HG02870 (cell line): ENCODE measurements around the gene CMTR1.

Experiments used
- ATAC-seq: cut with Tn5 transposase; IDR thresholded peaks from one replicate; pipeline ENCODE4 v1.9.1; 2021; ENCODE audit warnings: mild to moderate bottlenecking, moderate library complexity; ENCODE audit not compliant: unreplicated experiment

Gene CMTR1

DNA sequence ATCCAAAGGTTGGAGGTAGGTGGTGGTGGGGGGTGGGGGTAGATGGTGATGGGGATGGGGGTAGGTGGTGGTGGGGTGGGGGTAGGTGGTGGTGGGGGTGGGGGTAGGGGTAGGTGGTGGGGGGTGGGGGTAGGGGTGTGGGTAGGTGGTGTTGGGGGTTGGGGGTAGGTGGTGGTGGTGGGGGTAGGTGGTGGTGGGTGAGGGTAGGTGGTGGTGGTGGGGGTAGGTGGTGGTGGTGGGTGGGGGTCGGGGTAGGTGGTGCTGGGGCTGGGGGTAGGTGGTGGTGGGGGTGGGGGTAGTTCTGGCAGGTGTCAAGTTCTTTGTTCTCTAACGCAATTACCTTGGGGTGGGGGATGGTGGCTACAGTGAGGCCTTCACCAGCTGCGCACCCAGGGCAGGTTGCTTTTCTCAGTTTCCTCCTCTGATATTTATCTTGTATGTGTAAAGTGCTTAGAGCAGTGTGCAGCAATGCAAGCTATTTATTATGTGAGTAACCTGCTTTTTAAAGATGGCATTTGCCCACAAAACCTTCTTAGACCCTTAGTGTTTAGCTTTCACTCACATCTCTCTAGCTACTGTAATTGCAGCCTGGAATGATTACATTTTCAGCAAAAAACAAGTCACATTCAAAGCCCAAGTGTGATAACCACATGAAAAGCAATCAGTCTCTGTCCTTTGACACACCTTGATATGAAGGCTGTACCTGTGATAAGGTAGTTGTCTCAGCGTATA is 74.8 kb downstream of the CMTR1 start:
- no peak for ATAC-seq

DNA sequence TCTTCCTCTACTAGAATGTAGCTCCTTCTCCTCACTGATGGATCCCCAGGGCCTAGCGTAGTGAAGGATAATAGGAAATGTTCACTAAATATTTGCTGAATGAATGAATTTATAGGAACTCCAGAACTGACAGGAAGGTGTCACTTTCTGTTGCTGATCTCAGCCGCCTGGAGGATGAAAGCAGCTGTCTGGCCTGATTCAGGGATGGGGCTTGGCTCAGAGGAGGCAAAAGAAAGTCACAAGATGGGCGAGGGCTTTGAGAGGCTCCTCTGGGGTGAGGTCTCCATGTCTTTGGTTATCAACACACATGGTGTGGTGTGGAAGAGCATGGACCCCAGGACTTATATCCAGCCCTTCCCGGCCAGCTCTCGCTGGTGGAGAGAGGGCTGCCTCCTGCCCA is 78.2 kb downstream of the CMTR1 start:
- ATAC-seq: no peak

DNA sequence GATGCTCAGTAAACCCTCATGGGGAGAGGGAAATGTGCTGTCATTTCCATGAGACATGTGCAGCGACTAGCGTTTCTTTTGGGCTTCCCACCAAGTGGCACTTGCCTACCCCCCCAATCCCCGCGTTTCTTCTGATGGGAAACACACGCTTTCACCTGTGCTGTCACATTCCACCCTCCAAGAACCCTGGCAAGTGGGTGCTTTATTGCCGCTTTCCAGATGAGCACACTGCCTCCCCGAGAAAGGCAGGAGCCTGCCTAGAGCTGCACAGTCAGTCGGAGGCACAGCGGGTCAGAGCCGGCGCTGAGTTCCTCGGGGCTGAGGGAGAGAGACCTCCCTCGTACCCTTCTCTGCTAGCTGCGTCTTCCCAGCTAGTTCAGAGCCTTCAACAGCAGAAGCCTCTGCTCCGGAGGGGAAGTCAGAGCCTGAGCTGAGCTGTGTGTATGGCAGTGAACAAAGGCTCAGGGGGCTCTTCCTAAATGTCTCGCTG is 78.9 kb downstream of the CMTR1 start:
- ATAC-seq: no peak

DNA sequence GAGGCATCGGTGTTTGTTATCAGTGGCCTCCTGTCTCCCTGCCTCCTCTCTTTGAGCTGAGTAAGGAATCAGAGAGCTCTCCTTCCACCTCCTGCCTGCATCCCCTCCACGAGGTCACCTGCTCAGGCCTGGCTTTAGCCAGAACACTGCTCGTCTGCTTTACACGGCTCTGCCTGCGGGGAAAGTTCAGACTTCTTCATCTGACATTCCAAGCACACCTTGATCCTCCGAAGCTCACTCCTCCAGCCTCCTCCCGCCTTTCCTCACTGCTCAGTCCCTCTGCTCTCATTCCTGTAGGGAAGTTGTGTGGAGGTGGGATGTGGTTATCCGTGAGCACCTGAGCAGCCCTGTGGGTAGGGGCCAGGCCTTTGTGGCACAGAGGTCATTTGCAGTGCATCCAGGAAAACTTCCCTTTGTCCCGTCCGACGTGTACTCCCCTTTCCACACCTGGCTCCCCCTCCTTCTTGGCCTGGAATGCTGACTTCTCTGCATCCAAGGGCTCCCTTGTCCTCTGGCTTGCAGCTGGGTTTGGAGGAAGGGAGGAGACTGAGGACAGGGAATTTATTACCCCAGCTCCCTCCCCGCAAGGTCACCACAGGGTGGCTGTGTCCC is 79.5 kb downstream of the CMTR1 start:
- no peak for ATAC-seq

DNA sequence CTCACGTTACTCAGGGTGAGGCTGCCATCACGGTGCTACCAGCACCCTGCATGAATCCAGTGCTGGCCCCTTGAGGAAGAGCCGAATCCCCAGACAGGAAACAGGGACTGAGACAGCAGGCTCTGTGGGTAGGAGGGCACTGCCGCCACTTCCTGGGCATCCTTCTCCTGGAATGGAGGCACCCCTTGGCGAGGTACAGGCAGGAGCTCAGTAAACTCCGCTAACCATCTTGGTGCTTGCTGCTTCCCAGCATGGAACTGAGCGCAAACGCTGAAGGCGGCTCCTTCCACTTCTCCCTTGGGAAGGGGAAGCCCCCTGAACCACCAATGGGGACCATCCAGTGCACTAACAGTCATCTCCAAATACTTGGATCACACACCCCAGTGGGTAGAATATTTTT is 80.1 kb downstream of the CMTR1 start:
- no peak for ATAC-seq

DNA sequence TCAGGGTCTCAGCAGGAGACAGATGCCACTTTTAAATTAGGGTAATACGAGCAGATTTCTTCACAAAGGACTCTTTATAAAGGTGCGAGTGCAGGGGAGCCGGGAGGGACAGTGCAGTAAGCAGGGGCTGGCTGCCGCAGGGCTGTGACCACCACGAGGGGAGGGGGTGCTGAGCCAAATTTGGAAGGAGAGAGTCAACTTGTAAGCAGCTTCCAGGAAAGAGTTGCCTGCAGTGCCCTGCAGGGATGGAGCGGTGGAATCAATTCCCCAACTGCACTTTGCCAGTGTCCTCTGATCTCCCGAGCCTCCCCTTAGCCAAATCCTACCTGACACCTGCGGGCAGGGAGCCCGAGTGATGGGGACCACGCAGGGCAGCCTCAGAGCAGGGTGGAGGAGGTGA is 80.6 kb downstream of the CMTR1 start:
- no peak for ATAC-seq

DNA sequence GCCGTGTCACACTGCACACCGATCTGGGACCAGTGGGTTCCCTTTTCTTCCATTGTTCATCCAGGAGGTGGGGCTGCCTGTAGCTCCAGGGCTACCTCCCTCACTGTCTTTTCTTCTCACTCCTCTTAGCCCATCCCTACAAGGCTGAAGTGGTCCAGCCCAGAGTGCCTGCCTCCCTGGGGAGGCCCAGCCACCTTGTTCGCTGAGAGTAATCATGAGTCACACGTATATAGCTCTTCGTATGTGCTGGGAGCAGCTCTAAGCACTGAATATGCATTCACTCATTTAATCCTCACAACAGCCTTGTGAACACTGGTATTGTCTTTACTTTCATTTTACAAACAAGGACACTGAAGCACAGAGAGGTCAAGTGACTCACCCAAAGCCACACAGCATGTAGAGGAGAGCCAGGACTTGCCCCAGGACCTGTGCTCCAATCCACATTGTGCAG is 81.3 kb downstream of the CMTR1 start:
- ATAC-seq: no peak

DNA sequence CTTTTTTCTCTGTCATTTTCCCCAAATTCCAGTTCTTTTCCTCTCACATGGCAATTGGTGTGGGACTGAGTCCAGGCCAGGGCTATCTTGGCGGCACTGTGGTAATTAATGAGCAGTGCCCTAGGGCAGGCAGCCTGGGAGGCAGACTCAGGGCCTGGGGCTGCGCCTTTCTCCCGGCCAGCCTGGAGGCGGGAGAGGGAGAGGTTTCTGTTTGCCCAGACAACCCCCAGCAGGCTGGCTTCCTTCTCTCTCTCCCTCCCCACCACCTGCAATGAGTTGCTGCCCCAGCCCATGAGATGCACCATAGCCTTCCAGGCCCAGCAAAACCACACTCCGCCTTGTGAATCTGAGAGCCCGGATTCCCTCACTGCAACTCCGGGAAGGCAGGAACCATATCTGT is 81.8 kb downstream of the CMTR1 start:
- no peak for ATAC-seq

DNA sequence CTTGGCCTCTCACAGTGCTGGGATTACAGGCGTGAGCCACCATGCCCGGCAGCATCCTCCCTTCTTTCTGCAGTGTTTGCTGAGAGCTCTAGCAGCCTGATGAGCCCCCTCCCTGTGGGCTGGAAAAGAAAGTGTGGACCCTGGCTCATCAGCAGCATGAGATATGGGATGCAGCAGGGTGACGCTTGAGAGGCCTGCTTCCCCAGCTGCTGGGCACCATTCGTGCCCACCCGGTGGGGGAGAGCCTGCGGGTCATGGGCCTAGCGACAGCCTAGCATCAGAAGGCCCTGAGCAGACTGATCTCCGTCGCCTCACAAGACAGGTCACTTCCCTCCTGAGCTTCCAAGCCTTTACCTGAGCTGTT is 82.7 kb downstream of the CMTR1 start:
- no peak for ATAC-seq

DNA sequence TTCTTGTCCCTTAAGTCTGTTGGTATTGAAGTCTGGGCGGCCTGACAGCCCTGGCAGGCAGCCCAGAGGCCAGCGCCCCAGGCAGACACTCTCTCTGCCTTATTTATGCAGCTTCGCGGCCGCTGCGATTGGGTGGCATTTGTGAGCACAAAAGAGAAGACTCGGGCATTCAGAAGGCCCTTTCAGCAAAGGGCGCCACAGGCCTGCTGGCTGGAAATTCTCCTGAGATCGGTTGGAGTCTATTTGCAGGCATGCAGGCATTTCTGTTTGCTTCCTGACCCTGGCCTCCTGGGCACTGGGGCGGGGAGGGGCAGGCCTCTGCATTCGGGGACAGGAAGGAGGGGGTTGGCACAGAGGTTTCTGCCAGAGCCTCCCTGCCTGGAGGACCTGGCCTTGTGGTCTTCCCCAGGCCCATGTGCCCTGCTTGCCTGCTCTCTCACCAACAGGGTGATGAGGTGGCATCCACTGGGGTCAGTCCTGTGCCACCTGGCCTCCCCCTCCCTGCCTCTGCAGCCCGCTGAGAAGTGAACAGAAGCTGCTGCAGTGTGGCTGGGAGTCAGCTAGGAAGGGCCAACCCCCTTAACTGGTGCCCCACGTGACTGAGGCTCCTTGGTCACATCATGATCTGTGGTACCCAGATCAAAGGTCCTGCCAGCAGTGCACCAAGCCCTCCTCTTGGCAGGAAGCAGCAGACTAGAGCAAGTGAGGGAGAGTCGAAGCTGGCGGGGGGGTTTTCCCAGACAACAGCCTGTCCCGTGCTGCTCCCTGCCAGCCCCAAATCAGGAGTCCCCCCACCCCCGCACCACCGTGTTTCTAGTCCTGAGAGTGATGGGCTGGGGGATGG is 83.3 kb downstream of the CMTR1 start:
- ATAC-seq: peak; percentile 42

DNA sequence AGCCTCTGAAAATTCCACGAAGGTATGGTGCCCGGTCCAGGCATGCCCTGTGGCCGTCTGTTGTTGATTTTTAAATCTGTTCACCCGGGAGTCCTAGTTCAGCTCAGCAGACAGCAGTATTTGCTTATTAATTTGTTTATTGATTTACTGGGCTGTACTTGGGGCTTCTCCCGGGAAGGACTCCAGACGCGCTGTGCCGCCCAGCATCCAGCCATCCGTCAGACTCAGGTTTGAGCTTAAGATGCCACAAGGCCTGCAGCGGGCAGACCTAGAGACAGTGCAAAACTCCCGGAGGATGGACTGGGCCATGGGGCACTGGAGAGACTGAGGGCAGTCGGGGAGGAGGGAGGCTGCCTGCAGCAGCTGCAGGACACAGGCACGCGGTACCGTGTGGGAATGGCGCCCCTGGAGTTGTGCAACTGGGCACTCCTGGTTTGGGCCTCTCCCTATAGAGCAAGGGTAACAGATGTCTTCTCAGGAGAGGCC is 83.9 kb downstream of the CMTR1 start:
- ATAC-seq: peak; percentile 4

DNA sequence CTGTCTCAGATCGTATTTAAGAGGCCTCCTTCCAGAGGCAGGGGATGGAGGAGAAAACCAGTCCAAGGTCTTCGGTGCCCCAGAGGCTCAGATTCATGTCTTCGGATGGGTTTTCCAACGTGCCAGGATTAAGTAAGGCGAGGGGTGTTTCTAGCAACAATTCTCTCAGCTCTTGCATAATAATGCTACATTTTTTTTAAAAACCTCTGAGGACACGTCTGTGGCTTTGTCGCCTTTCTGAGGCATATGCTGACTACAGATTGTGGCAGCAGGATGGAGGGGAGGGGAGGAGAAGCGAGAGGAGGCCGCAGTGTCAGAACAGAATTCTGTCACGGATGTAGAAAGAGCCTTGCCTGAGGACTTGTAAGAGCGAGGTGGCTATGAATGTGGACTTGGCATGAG is 84.4 kb downstream of the CMTR1 start:
- ATAC-seq: peak; percentile 49

DNA sequence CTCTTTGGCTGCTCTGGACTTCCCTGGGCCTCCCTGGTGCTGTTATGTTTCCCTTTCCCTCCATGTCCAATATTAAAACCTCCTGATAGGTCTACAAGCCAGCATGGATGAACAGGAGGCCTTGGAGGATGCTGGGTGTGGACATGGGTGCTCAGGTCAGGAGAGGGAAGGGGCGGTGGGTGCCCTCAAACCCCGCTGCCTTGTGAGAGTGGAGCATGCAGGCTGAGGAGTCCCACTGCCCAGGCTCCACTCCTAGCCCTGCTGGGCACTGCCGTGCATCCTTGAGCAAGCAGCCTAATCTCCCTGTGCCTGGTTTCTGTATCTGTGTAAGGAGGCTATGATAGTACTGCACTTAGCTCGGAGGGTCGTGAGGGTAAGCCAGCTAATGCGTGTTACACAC is 85.1 kb downstream of the CMTR1 start:
- no peak for ATAC-seq

DNA sequence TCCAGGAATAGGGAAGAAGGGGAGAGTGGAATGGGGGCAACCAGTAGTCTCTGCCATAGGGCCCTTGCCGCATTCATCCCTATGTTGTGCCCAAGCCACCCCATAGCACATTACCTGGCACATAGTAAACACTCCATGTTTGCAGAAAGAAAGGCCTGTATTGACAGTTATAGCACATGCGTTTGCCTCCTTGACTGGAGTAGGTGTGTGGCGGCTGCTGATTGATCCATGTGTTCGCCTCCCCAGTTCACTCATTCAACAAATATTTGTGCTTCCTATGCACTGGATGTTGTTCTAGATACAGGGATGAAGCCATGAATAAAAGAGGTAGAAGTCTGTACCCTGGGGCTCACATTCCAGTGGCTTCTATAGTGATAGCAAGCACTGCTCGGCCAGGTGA is 86.4 kb downstream of the CMTR1 start:
- no peak for ATAC-seq

DNA sequence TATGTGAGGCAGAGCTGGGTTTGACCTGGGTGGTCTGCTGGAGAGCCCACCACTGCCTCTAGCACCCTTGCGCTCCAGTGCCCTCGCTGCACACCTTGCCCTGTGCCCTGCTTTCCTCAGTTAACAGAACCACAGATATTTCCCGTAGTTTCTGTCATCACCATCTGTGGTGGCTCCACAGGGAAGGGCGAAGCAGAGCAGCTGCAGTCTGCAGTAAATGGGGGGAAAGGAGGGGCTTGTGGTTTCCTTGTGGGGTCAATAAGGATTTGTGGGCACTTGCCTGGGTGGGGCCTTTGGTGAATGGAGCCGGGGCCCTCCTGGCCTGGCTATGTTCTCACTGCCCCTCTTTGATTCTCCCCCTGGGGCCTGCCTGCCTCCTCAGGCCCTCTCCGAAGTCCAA is 87.9 kb downstream of the CMTR1 start:
- no peak for ATAC-seq

DNA sequence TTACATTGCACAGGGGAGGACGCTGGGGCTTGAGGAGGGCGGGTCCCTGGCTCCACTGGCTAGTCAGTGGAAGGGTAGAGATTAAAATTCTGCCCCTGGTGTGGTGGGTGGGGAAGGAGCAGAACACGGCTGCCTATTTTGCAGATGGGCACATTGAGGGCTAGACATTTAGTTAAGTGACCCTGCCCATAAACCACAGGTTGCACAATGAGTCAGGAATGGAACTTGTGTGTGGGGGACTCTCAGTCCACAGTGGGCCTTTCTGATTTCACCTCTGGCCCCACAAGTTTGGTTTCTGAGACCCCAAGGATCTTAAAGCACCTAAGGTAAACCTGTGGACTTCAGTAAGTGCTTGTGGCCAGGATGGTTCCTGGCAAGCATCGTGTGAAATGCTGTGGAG is 88.7 kb downstream of the CMTR1 start:
- no peak for ATAC-seq

DNA sequence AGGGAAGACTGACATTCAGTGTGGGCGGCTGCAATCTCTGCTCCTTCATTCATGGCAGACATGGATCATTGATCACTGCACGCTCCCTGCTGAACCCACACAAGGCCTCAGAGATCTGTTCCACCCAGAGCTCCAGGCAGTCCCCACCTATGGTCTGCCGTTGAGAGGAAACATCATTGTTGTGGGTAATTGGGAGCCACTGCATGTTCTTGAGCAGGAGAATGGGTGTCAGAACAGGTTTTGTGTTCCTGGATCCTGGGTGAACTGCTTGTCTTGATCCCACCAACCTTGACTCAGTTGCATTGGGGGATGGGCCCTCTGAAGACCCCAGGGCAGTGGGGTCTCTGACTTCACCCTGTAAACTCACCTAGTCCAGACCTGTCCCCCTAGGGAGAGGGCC is 89.8 kb downstream of the CMTR1 start:
- ATAC-seq: no peak

DNA sequence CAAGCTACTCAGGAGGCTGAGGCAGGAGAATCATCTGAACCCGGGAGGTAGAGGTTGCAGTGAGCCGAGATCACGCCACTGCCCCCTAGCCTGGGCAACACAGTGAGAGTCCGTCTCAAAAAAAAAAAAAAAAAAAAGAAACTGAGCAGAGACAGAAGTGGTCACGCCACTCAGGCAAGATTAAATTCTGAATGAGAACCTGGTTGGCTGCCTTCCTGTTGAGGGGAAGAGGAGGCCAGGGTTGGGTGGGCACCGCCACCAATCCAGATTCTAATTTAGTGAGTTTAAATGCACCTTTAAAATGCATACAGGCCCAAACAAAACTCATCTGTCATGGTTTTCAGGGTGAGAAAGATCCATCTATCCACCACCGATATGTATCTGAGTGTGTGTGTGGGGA is 90.4 kb downstream of the CMTR1 start:
- no peak for ATAC-seq

DNA sequence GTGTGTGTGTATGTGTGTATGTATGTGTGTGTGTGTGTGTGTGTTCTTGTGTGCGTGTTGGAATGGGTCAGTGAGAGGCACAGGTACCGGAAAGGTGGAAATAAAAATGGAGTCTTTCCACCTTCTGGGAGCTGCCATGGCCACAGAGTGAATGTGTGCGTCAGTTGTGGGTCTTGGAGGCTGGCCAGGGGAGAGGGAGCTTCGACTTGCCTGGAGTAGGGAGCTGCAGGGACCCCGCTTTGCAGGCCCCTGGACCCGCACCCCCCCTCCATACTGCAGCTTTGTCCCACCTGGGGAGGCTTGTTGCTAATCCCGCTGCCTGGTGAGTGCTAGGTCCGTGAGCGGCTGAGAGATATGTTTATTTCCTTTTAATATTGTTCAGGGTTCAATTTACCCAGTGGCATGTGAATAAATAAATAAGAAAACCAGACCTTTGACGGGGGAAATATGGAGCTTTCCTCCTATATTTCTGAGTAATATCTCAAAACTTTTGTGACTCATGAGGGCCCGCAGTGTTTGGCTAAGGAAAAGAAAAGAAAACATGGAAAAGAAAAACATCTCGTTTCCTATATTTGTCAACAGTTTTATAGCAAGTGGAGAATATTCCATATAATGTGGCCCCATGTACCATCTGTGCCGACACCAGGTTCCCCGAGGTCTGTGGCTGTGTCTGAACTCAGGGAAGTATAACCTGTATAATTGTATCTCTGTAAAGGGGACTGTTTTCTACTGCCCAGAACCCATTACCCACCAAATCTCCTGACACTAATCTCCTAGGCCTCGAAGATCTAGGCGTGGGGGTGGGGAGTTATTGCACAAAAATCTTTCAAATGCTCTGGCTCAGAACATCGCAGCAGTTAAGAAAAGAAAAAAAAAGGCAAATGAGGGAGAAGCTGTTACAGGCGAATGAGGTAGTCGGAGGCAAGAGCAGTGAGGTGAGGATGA is 91.3 kb downstream of the CMTR1 start:
- no peak for ATAC-seq

DNA sequence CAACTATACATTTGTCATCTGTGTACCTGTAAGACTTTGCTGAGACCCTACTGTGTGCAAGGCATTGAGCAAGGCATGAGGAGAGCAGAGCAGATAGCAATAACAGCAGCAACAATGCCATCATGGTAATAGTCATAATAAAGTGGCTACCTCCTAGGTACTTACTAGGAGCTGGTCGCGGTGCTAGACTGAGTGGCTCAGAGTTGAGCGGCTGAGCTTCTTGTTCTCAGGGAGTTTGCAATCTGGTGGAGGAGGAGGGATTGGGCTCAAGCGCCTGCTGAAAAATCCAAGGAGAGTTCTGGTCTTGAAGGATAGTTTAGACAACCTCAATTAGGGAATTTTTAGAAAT is 91.9 kb downstream of the CMTR1 start:
- no peak for ATAC-seq
